Liver (tissue), 9 donors: ENCODE data around the gene NDRG4. TPM values are rescaled to one million over a fixed set of nuclear protein-coding genes. Genes with fewer than 3 reads are reported as not detected.

Experiments used
- DNase-seq: peaks from one replicate; pipeline ENCODE4 v3.0.0-alpha.2; 2017; ENCODE audit warnings: low spot score
- H3K27ac ChIP-seq, 2 donors: one replicate each; pipeline ENCODE4 v1.7.0; 2013; ENCODE audit warnings: inconsistent platforms in 2 of 2, low read length in 2 of 2, control low read depth in 1 of 2, low read depth in 1 of 2, mild to moderate bottlenecking in 1 of 2
- H3K27me3 ChIP-seq, 4 donors: one replicate each; pipeline versions ENCODE4 v1.6.1 to v1.7.0; 2013; ENCODE audit warnings: low read length in 3 of 4, inconsistent platforms in 1 of 4, mild to moderate bottlenecking in 1 of 4, moderate library complexity in 1 of 4; ENCODE audit not compliant: control insufficient read depth in 4 of 4, insufficient read depth in 4 of 4
- H3K36me3 ChIP-seq, 4 donors: one replicate each; pipeline versions ENCODE4 v1.6.1 to v1.7.0; 2013; ENCODE audit warnings: low read length in 3 of 4, mild to moderate bottlenecking in 3 of 4, low read depth in 1 of 4, moderate library complexity in 1 of 4; ENCODE audit not compliant: control insufficient read depth in 4 of 4, insufficient read depth in 3 of 4
- H3K4me1 ChIP-seq, 4 donors: one replicate each; pipeline versions ENCODE4 v1.6.1 to v1.7.0; 2013; ENCODE audit warnings: low read length in 3 of 4, mild to moderate bottlenecking in 3 of 4, moderate library complexity in 1 of 4; ENCODE audit not compliant: control insufficient read depth in 4 of 4, insufficient read depth in 4 of 4
- H3K4me3 ChIP-seq, 3 donors: one replicate each; pipeline versions ENCODE4 v1.6.1 to v1.7.0; 2013; ENCODE audit warnings: low read length in 3 of 3, control low read depth in 1 of 3, low read depth in 1 of 3, mild to moderate bottlenecking in 1 of 3
- H3K9ac ChIP-seq, 2 donors: one replicate each; pipeline ENCODE4 v1.7.0; 2013; ENCODE audit warnings: low read length in 2 of 2, mild to moderate bottlenecking in 2 of 2, moderate library complexity in 2 of 2, control low read depth in 1 of 2, low read depth in 1 of 2
- H3K9me3 ChIP-seq, 4 donors: one replicate each; pipeline versions ENCODE4 v1.6.1 to v1.7.0; 2013; ENCODE audit warnings: low read length in 3 of 4; ENCODE audit not compliant: control insufficient read depth in 4 of 4
- ATF3 ChIP-seq: IDR thresholded peaks from 2 replicates; pipeline ENCODE4 v1.6.1; 2016; ENCODE audit warnings: antibody characterized with exemption
- CTCF ChIP-seq: fragments of 150-350 bp; IDR thresholded peaks from 2 replicates; pipeline ENCODE4 v1.5.1; 2017; ENCODE audit warnings: improper control_type of control experiment, low read depth, low read length; ENCODE audit not compliant: missing input control
- EGR1 ChIP-seq, 2 donors: IDR thresholded peaks; 2 replicates each; pipeline ENCODE4 v1.6.1; 2016 to 2018; ENCODE audit warnings: antibody characterized with exemption in 2 of 2, low read depth in 2 of 2
- FOXA1 ChIP-seq: IDR thresholded peaks from 2 replicates; pipeline ENCODE4 v1.6.1; 2016; ENCODE audit warnings: antibody characterized with exemption
- FOXA2 ChIP-seq: IDR thresholded peaks from 2 replicates; pipeline ENCODE4 v1.6.1; 2016; ENCODE audit warnings: antibody characterized with exemption
- GABPA ChIP-seq, 2 donors: IDR thresholded peaks in 1 of 2; conservative IDR thresholded peaks in 1 of 2; 2 replicates each; pipeline ENCODE4 v1.6.1; 2016; ENCODE audit warnings: antibody characterized with exemption in 2 of 2, mild to moderate bottlenecking in 1 of 2, moderate library complexity in 1 of 2
- HNF4A ChIP-seq, 2 donors: conservative IDR thresholded peaks; 2 replicates each; pipeline ENCODE4 v1.6.1; 2016; ENCODE audit warnings: antibody characterized with exemption in 2 of 2, mild to moderate bottlenecking in 2 of 2
- HNF4G ChIP-seq: IDR thresholded peaks from 2 replicates; pipeline ENCODE4 v1.6.1; 2016; ENCODE audit warnings: antibody characterized with exemption
- JUND ChIP-seq, 2 donors: IDR thresholded peaks; 2 replicates each; pipeline ENCODE4 v1.6.1; 2016; ENCODE audit warnings: antibody characterized with exemption in 2 of 2
- MAX ChIP-seq: IDR thresholded peaks from 2 replicates; pipeline ENCODE4 v1.6.1; 2016; ENCODE audit warnings: antibody characterized with exemption
- NR2F2 ChIP-seq: IDR thresholded peaks from 2 replicates; pipeline ENCODE4 v1.6.1; 2016; ENCODE audit warnings: antibody characterized with exemption
- RAD21 ChIP-seq, 2 donors: IDR thresholded peaks; 2 replicates each; pipeline ENCODE4 v1.6.1; 2016; ENCODE audit warnings: antibody characterized with exemption in 2 of 2, mild to moderate bottlenecking in 2 of 2
- REST ChIP-seq: IDR thresholded peaks from 2 replicates; pipeline ENCODE4 v1.6.1; 2016; ENCODE audit warnings: antibody characterized with exemption, mild to moderate bottlenecking
- RXRA ChIP-seq, 2 donors: IDR thresholded peaks; 2 replicates each; pipeline ENCODE4 v1.6.1; 2017 to 2018; ENCODE audit warnings: antibody characterized with exemption in 2 of 2, mild to moderate bottlenecking in 1 of 2
- SP1 ChIP-seq: IDR thresholded peaks from 2 replicates; pipeline ENCODE4 v1.6.1; 2018; ENCODE audit warnings: antibody characterized with exemption, mild to moderate bottlenecking
- TAF1 ChIP-seq: conservative IDR thresholded peaks from 2 replicates; pipeline ENCODE4 v1.6.1; 2016; ENCODE audit warnings: antibody characterized with exemption, mild to moderate bottlenecking
- YY1 ChIP-seq: IDR thresholded peaks from 2 replicates; pipeline ENCODE4 v1.6.1; 2016; ENCODE audit warnings: antibody characterized with exemption, mild to moderate bottlenecking
- ZBTB33 ChIP-seq: IDR thresholded peaks from 2 replicates; pipeline ENCODE4 v1.6.1; 2016; ENCODE audit warnings: antibody characterized with exemption
- WGBS: extraction: QIAGEN DNeasy Blood & Tissue Kit; methylation state at CpG from one replicate; pipeline ENCODE4 v1.1.7; 2013; 5-methylcytosine and 5-hydroxymethylcytosine counted together
- polyA plus RNA-seq, 2 donors: library from polyadenylated mRNA; stranded (reverse) in 1 of 2; unstranded in 1 of 2; fragments of 200-250 nt in 1 of 2; fragments of >200 nt in 1 of 2; fragmentation: Nextera tagmentation in 1 of 2; extraction: Ambion mirVana in 1 of 2; gene quantifications; one replicate each; pipeline versions ENCODE4 v1.2.1 to v1.2.3, GENCODE V29; 2013 to 2015
- total RNA-seq, 2 donors: library from RNA; depleted of rRNA; stranded (reverse); fragments of >200 nt; gene quantifications; one replicate each; pipeline ENCODE4 v1.2.3, GENCODE V29; 2014
- donor health status: healthy.
- donor health status: healthy.
- donor health status: healthy.
- donor health status: healthy.
- donor health status: healthy.

The NDRG4 gene
- total and polyA plus RNA-seq, 4 donors: 0.40 to 1.1 (median 0.86) TPM

GRCh38 chr16:58541711-58542110, 41.8 kb downstream of the NDRG4 start:
- no peak for DNase-seq
- Histone ChIP-seq H3K4me3 (no peak overlapping the region), H3K27ac (no peak overlapping the region), H3K36me3 (peaks cover 15 to 93% (median 81%) of the 10 kb centered on the region in 4 donors), H3K4me1 (peaks cover 0 to 3% (median 1%) of the 10 kb centered on the region in 4 donors), H3K9me3 (no peaks in the 10 kb centered on the region), H3K27me3 (no peaks in the 10 kb centered on the region), H3K9ac (no peak overlapping the region)
- WGBS: 93% methylated on average over 2 of the region's 2 CpGs
- TF ChIP-seq NR2F2 (no peak), RAD21 (IDR thresholded peaks at IDR 0.05) (no peak), ZBTB33 (no peak), SP1 (no peak), JUND (IDR thresholded peaks at IDR 0.05) (no peak), ATF3 (no peak), GABPA (IDR thresholded peaks at IDR 0.05 in 1 of 2, conservative IDR thresholded peaks at IDR 0.05 in 1 of 2) (no peak), MAX (no peak), CTCF (no peak), EGR1 (IDR thresholded peaks at IDR 0.05; ENCODE audit: low read depth in 2 of 2) (no peak), REST (no peak), HNF4G (no peak), TAF1 (no peak), FOXA1 (no peak), HNF4A (conservative IDR thresholded peaks at IDR 0.05) (no peak), YY1 (no peak), RXRA (IDR thresholded peaks at IDR 0.05) (no peak), FOXA2 (no peak)
